ENCODE data around the gene SENP1.

The SENP1 gene

GRCh38 chr12:48017921-48018617 is 87.8 kb downstream of the SENP1 start:
- DNase-seq (ENCODE audit: low read depth in 2 of 2), result no peak

- DNase-seq (ENCODE audit: low read depth in 2 of 2), result no peak
Measured at GRCh38 chr12:48017496-48017895, 88.4 kb downstream of the SENP1 start.

GRCh38 chr12:48016373-48017020 is 89.4 kb downstream of the SENP1 start:
- no peak for DNase-seq (ENCODE audit: low read depth in 2 of 2)

- no peak for DNase-seq (ENCODE audit: low read depth in 2 of 2)
Measured at GRCh38 chr12:48015954-48016353, 89.9 kb downstream of the SENP1 start.

- DNase-seq (ENCODE audit: low read depth in 2 of 2), result no peak
Measured at GRCh38 chr12:48015129-48015528, 90.8 kb downstream of the SENP1 start.

- no peak for DNase-seq (ENCODE audit: low read depth in 2 of 2)
Measured at GRCh38 chr12:48013287-48013686, 92.6 kb downstream of the SENP1 start.

- DNase-seq (ENCODE audit: low read depth in 2 of 2), result no peak
Measured at GRCh38 chr12:48012070-48012469, 93.8 kb downstream of the SENP1 start.

GRCh38 chr12:48010366-48010970 is 95.4 kb downstream of the SENP1 start:
- DNase-seq (ENCODE audit: low read depth in 2 of 2), result no peak

- no peak for DNase-seq (ENCODE audit: low read depth in 2 of 2)
Measured at GRCh38 chr12:48009471-48009870, 96.4 kb downstream of the SENP1 start.

- no peak for DNase-seq (ENCODE audit: low read depth in 2 of 2)
Measured at GRCh38 chr12:48008950-48009349, 96.9 kb downstream of the SENP1 start.

GRCh38 chr12:48008349-48008748 is 97.5 kb downstream of the SENP1 start:
- DNase-seq (ENCODE audit: low read depth in 2 of 2), result no peak

GRCh38 chr12:48007206-48007605 is 98.7 kb downstream of the SENP1 start:
- DNase-seq (ENCODE audit: low read depth in 2 of 2), result no peak

GRCh38 chr12:48005750-48006021 is 100.2 kb downstream of the SENP1 start:
- DNase-seq (ENCODE audit: low read depth in 2 of 2), result no peak

GRCh38 chr12:48005001-48005749 is 100.7 kb downstream of the SENP1 start:
- DNase-seq (ENCODE audit: low read depth in 2 of 2), result no peak

GRCh38 chr12:48004053-48004941 is 101.6 kb downstream of the SENP1 start, which contains the start of gene COL2A1:
COL2A1 (minus strand) TSS chr12:48004476; CDS start chr12:48004321, 155 bp downstream.
- DNase-seq (ENCODE audit: low read depth in 2 of 2), result no peak

- DNase-seq (ENCODE audit: low read depth in 2 of 2), result no peak
Measured at GRCh38 chr12:48003226-48004052, 102.4 kb downstream of the SENP1 start.

- DNase-seq (ENCODE audit: low read depth in 2 of 2), result no peak
Measured at GRCh38 chr12:48002773-48003218, 103.1 kb downstream of the SENP1 start.

GRCh38 chr12:48002414-48002730 is 103.5 kb downstream of the SENP1 start:
- DNase-seq (ENCODE audit: low read depth in 2 of 2), result no peak

- no peak for DNase-seq (ENCODE audit: low read depth in 2 of 2)
Measured at GRCh38 chr12:48001505-48002413, 104.1 kb downstream of the SENP1 start.

Data from stimulated activated CD4-positive, alpha-beta T cell treated with anti-CD3 and anti-CD28 coated beads, Interleukin-15, amount 100 ng/mL, for 48 hours (primary cell).